Esophagus muscularis mucosa (tissue), 4 donors: ENCODE results near the gene DNAAF1. TPM values are rescaled to one million over a fixed set of nuclear protein-coding genes. Genes with fewer than 3 reads are reported as not detected.

Experiments
- DNase-seq: peaks from one replicate; pipeline ENCODE4 v3.0.0-alpha.2; 2017; ENCODE audit errors: extremely low spot score
- H3K27ac ChIP-seq, 4 donors: fragments of 200-600 bp; sonication (generic); replicated peaks in 1 of 4; 1 replicate in 3 of 4; 2 replicates in 1 of 4; pipeline ENCODE4 v1.5.1; 2016 to 2019; ENCODE audit warnings: mild to moderate bottlenecking in 1 of 4
- H3K27me3 ChIP-seq, 4 donors: fragments of 200-600 bp; sonication (generic); one replicate each; pipeline versions ENCODE4 v1.5.1 to v1.6.0; 2016 to 2019
- H3K36me3 ChIP-seq, 4 donors: fragments of 200-600 bp; sonication (generic); one replicate each; pipeline ENCODE4 v1.5.1; 2016 to 2019
- H3K4me1 ChIP-seq, 4 donors: fragments of 200-600 bp; sonication (generic); one replicate each; pipeline ENCODE4 v1.5.1; 2016 to 2019
- H3K4me3 ChIP-seq, 4 donors: fragments of 200-600 bp; sonication (generic); 1 replicate in 2 of 4; 2 replicates in 2 of 4; pipeline ENCODE4 v1.5.1; 2016 to 2019; ENCODE audit warnings: mild to moderate bottlenecking in 4 of 4, moderate library complexity in 1 of 4
- H3K9me3 ChIP-seq, 4 donors: fragments of 200-600 bp; sonication (generic); 1 replicate in 3 of 4; 2 replicates in 1 of 4; pipeline ENCODE4 v1.5.1; 2016 to 2019
- EP300 ChIP-seq: sonication (generic); formaldehyde crosslinking; IDR thresholded peaks from one replicate; pipeline ENCODE4 v1.6.1; 2017; ENCODE audit warnings: antibody characterized with exemption
- POLR2A ChIP-seq: fragments of 450-650 bp; IDR thresholded peaks from one replicate; pipeline ENCODE4 v1.6.1; 2017; ENCODE audit warnings: antibody characterized with exemption, moderate library complexity, mild to moderate bottlenecking, low read depth
- POLR2AphosphoS5 ChIP-seq, 2 donors: sonication (generic); formaldehyde crosslinking; IDR thresholded peaks; one replicate each; pipeline ENCODE4 v1.6.1; 2017; ENCODE audit warnings: antibody characterized with exemption in 2 of 2
- WGBS: methylation state at CpG from one replicate; pipeline ENCODE4 v1.1.5; 2018; 5-methylcytosine and 5-hydroxymethylcytosine counted together
- intact Hi-C: fragments of 100-400 bp; cut with DNase I; formaldehyde crosslinking; loops from one replicate; pipeline ENCODE4 v1.15.1; 2023
- total RNA-seq, 4 donors: library from RNA; depleted of rRNA; stranded (reverse); fragments of >200 nt; gene quantifications; one replicate each; pipeline versions ENCODE4 v1.1.0 to v1.2.1, GENCODE V29; 2016
- TF ChIP-seq, protein P1 (sequence below), 3 experiments: fragments of 200-600 bp in 2 of 3; fragments of 450-650 bp in 1 of 3; sonication (generic) in 2 of 3; IDR thresholded peaks; one replicate each; pipeline ENCODE4 v1.5.1; 2017 to 2019; ENCODE audit warnings: antibody characterized with exemption in 3 of 3, mild to moderate bottlenecking in 2 of 3, moderate library complexity in 1 of 3

DNAAF1 gene
- total RNA-seq, 4 donors from 2014 or later: 0.66 to 0.78 TPM; not detected in 2

- Histone ChIP-seq H3K9me3 (no peaks in the 10 kb centered on the region), H3K36me3 (no peaks in the 10 kb centered on the region), H3K27ac (no peak overlapping the region), H3K4me1 (no peaks in the 10 kb centered on the region), H3K4me3 (no peak overlapping the region), H3K27me3 (peaks cover 0 to 44% (median 3%) of the 10 kb centered on the region in 4 donors)
- intact Hi-C loops: no loop called here
- DNase-seq: no peak
- 86% methylated on average over 7 of the region's 7 CpGs for WGBS
- TF ChIP-seq EP300 (no peak), POLR2A (no peak), POLR2AphosphoS5 (IDR thresholded peaks at IDR 0.05) (no peak)
- TF ChIP-seq, protein P1, sequence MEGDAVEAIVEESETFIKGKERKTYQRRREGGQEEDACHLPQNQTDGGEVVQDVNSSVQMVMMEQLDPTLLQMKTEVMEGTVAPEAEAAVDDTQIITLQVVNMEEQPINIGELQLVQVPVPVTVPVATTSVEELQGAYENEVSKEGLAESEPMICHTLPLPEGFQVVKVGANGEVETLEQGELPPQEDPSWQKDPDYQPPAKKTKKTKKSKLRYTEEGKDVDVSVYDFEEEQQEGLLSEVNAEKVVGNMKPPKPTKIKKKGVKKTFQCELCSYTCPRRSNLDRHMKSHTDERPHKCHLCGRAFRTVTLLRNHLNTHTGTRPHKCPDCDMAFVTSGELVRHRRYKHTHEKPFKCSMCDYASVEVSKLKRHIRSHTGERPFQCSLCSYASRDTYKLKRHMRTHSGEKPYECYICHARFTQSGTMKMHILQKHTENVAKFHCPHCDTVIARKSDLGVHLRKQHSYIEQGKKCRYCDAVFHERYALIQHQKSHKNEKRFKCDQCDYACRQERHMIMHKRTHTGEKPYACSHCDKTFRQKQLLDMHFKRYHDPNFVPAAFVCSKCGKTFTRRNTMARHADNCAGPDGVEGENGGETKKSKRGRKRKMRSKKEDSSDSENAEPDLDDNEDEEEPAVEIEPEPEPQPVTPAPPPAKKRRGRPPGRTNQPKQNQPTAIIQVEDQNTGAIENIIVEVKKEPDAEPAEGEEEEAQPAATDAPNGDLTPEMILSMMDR (IDR thresholded peaks at IDR 0.05): no peak
These were observed 20.6 kb downstream of the DNAAF1 start for GRCh38 chr16:84165746-84166145.

GRCh38 chr16:84166796-84167695 is 21.9 kb downstream of the DNAAF1 start:
- no peaks in the 10 kb centered on the region for H3K4me1 ChIP-seq
- no peaks in the 10 kb centered on the region for H3K9me3 ChIP-seq
- DNase-seq: no peak
- H3K4me3 ChIP-seq: no peak overlapping the region
- TF ChIP-seq POLR2A (no peak), POLR2AphosphoS5 (IDR thresholded peaks at IDR 0.05) (no peak), EP300 (no peak)
- TF ChIP-seq, protein P1 (IDR thresholded peaks at IDR 0.05): no peak
- no peaks in the 10 kb centered on the region for H3K36me3 ChIP-seq
- intact Hi-C loops: no loop called here
- 86% methylated on average over 13 of the region's 13 CpGs for WGBS
- H3K27ac ChIP-seq: no peak overlapping the region
- H3K27me3 ChIP-seq: peaks cover 0 to 31% (median 0%) of the 10 kb centered on the region in 4 donors

GRCh38 chr16:84169765-84170310 is 24.7 kb downstream of the DNAAF1 start:
- Histone ChIP-seq H3K4me3 (no peak overlapping the region), H3K36me3 (no peaks in the 10 kb centered on the region), H3K9me3 (no peaks in the 10 kb centered on the region), H3K27ac (no peak overlapping the region), H3K4me1 (peaks cover 0 to 2% (median 0%) of the 10 kb centered on the region in 4 donors), H3K27me3 (peaks cover 0 to 24% (median 0%) of the 10 kb centered on the region in 4 donors)
- no peak for DNase-seq
- intact Hi-C loops: no loop called here
- no peak for TF ChIP-seq POLR2A
- TF ChIP-seq, protein P1 (IDR thresholded peaks at IDR 0.05): no peak
- no peak for TF ChIP-seq EP300
- TF ChIP-seq POLR2AphosphoS5 (IDR thresholded peaks at IDR 0.05): no peak
- 69% methylated on average over 10 of the region's 11 CpGs for WGBS

DNA sequence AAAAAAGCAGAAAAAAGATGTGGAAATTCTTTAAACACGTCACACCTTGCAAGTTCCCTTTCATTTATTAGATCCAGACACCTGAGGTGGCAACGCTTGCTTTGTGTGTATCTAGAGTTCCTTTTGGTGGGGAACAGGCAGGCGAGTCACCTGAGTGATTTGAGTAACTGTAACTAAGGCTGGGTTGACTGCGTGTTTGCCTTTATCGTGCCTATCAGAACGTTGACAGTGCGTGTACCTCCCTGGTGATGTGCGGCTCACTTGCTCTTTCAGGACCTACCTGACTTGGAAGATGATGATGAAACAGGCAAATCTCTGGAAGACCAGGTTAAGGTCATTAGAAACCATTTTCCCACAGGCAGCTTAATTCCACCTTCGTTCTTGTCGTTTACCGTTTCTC is 29.3 kb downstream of the DNAAF1 start:
- peaks cover 35 to 41% (median 38%) of the 10 kb centered on the region in 4 donors for H3K4me1 ChIP-seq
- intact Hi-C loops: no loop called here
- H3K27me3 ChIP-seq: peaks cover 0 to 7% (median 0%) of the 10 kb centered on the region in 4 donors
- DNase-seq: no peak
- H3K27ac ChIP-seq: no peak overlapping the region
- peaks cover 9 to 16% (median 13%) of the 10 kb centered on the region in 4 donors for H3K36me3 ChIP-seq
- TF ChIP-seq POLR2A (no peak), EP300 (no peak), POLR2AphosphoS5 (IDR thresholded peaks at IDR 0.05) (no peak)
- TF ChIP-seq, protein P1 (IDR thresholded peaks at IDR 0.05): no peak
- 89% methylated on average over 11 of the region's 11 CpGs for WGBS
- H3K4me3 ChIP-seq: no peak overlapping the region
- no peaks in the 10 kb centered on the region for H3K9me3 ChIP-seq
